C4-2B (cell line): ENCODE data around the gene MEN1.
A peak's percentile ranks its signal among the peaks of the same experiment; 100 is the strongest.

ENCODE experiments used
- H3K27ac ChIP-seq: fragments of 450-650 bp; 2 replicates; pipeline ENCODE4 v1.5.1; 2017
- CTCF ChIP-seq: fragments of 450-650 bp; conservative IDR thresholded peaks from 2 replicates; pipeline ENCODE4 v1.5.1; 2017; ENCODE audit warnings: mild to moderate bottlenecking
- ZFX ChIP-seq: fragments of 450-650 bp; IDR thresholded peaks from 2 replicates; pipeline ENCODE4 v1.6.1; 2017

Gene MEN1

GRCh38 chr11:64789331-64790204 is 20.8 kb downstream of the MEN1 start:
- TF ChIP-seq ZFX (no peak), CTCF (no peak)
- no peak overlapping the region for H3K27ac ChIP-seq

GRCh38 chr11:64788321-64789215 is 21.8 kb downstream of the MEN1 start:
- no peak overlapping the region for H3K27ac ChIP-seq
- TF ChIP-seq CTCF: no peak
- TF ChIP-seq ZFX: no peak

- TF ChIP-seq ZFX (no peak), CTCF (peak; percentile 91)
These were observed 22.6 kb downstream of the MEN1 start for GRCh38 chr11:64787526-64788320.

GRCh38 chr11:64786308-64786707 is 24.0 kb downstream of the MEN1 start:
- no peak for TF ChIP-seq CTCF
- no peak for TF ChIP-seq ZFX
- H3K27ac ChIP-seq: no peak overlapping the region

More at GRCh38 chr11:64787526-64788320, 22.6 kb downstream of the MEN1 start:
- no peak overlapping the region for H3K27ac ChIP-seq

- TF ChIP-seq ZFX: no peak
- TF ChIP-seq CTCF: no peak
- H3K27ac ChIP-seq: no peak overlapping the region
These were observed 25.4 kb downstream of the MEN1 start for GRCh38 chr11:64784813-64785581.

- TF ChIP-seq ZFX: no peak
- TF ChIP-seq CTCF: no peak
- peak within 1 kb of the TSS; percentile 97 for H3K27ac ChIP-seq
These were observed 31.7 kb downstream of the MEN1 start, which contains the start of gene SF1 for GRCh38 chr11:64778473-64779298. Gene SF1 (minus strand): TSS chr11:64778542. CDS start chr11:64778392, 150 bp downstream.
